ENCODE measurements around the gene RRAS2. TPM values are rescaled to one million over a fixed set of nuclear protein-coding genes. Genes with fewer than 3 reads are reported as not detected.

RRAS2 gene
- total and polyA plus RNA-seq, 2 donors (not counting 3 experiments of a cell fraction or from before 2014, with no cell fraction given): 30.1 to 80.5 TPM

- peaks cover 96% of the 10 kb centered on the region for H3K79me2 ChIP-seq (ENCODE audit: control insufficient read depth, insufficient read depth, low read length)
- peaks cover 16% of the 10 kb centered on the region for H3K4me1 ChIP-seq (ENCODE audit: control insufficient read depth, extremely low read depth, insufficient read depth, low read length)
- dilution Hi-C loops (cut with MboI; ENCODE audit: extremely low pct_ligation_motif_present, low sequenced_read_pairs) (no loop called here), intact Hi-C loops (cut with micrococcal nuclease) (loop anchor here (5.0 kb wide), 1 partner anchor 1518 kb away; no protein-coding TSS in a partner anchor)
- no peak overlapping the region for H3K4me3 ChIP-seq (replicated peaks in 1 of 3; ENCODE audit: insufficient read depth in 1 of 3, low read depth in 1 of 3, low read length in 3 of 3)
- H3K27me3 ChIP-seq (ENCODE audit: control insufficient read depth in 2 of 2, insufficient read depth in 2 of 2, low read length in 2 of 2): no peaks in the 10 kb centered on the region
- no peak for TF ChIP-seq EZH2 (IDR thresholded peaks at IDR 0.05; ENCODE audit: borderline replicate concordance, low read depth, low read length, severe bottlenecking)
- no peak for TF ChIP-seq JUN (IDR thresholded peaks at IDR 0.05; ENCODE audit: borderline replicate concordance, insufficient read depth, insufficient read length, low read depth)
- TF ChIP-seq FOS (IDR thresholded peaks at IDR 0.05; ENCODE audit: borderline replicate concordance, insufficient read depth, low read length): no peak
- TF ChIP-seq POLR2A (IDR thresholded peaks at IDR 0.05; ENCODE audit: low read depth, low read length): no peak
- no peak for TF ChIP-seq POLR2AphosphoS5 (IDR thresholded peaks at IDR 0.05; ENCODE audit: insufficient read depth, low read depth, low read length)
- no peak for TF ChIP-seq MAX (IDR thresholded peaks at IDR 0.05; ENCODE audit: insufficient read depth, insufficient read length)
- no peak for TF ChIP-seq GATA2 (IDR thresholded peaks at IDR 0.05; ENCODE audit: insufficient read depth, insufficient read length, low read depth, low read length)
- TF ChIP-seq CTCF (IDR thresholded peaks at IDR 0.05; ENCODE audit: extremely low read depth in 1 of 2, insufficient read depth in 1 of 2, low read depth in 1 of 2, low read length in 2 of 2): no peak
- TF ChIP-seq MYC (IDR thresholded peaks at IDR 0.05; ENCODE audit: low read depth, low read length): no peak
- H3K9ac ChIP-seq (replicated peaks; ENCODE audit: extremely low read depth, insufficient read depth, low read length): no peak overlapping the region
- BruUV-seq (replicated peaks): no TSS peak
- H3K36me3 ChIP-seq (ENCODE audit: control insufficient read depth in 2 of 2, extremely low read depth in 1 of 2, insufficient read depth in 2 of 2, low read length in 2 of 2): no peaks in the 10 kb centered on the region
- DNase-seq (ENCODE audit: low read depth, low spot score): no peak
- peaks cover 3% of the 10 kb centered on the region for H4K20me1 ChIP-seq (replicated peaks; ENCODE audit: control insufficient read depth, extremely low read depth, insufficient read depth, low read length)
- no peak overlapping the region for H3K27ac ChIP-seq (ENCODE audit: insufficient read depth, low read depth, low read length)
- no peaks in the 10 kb centered on the region for H3K9me3 ChIP-seq (replicated peaks; ENCODE audit: control insufficient read depth, insufficient read depth, low read length)
- CTCF ChIA-PET: no interaction called here
- no peaks in the 10 kb centered on the region for H3K9me1 ChIP-seq (replicated peaks; ENCODE audit: control insufficient read depth, extremely low read depth, insufficient read depth, low read length)
- H3K4me2 ChIP-seq (ENCODE audit: insufficient read depth, low read length): no peak overlapping the region
- POLR2A ChIA-PET: interaction anchor here (0.7 kb wide), 1 partner anchor 17 kb away, joined by 3 read pairs; no protein-coding TSS in a partner anchor
- no peak for FAIRE-seq
- H2AFZ ChIP-seq (ENCODE audit: low read depth, low read length): no peak overlapping the region
Observed at GRCh38 chr11:14340721-14341120, 18.3 kb downstream of the RRAS2 start.

Data from endothelial cell of umbilical vein (primary cell).